COLO829 (cell line): ENCODE data around the gene HOXB4.

Experiments
- DNase-seq: peaks from one replicate; pipeline ENCODE4 v3.0.0; 2012; ENCODE audit warnings: low spot score

HOXB4 gene

GRCh38 chr17:48615047-48615962 is 37.2 kb upstream of the HOXB4 start, which contains the start of gene HOXB8:
Gene HOXB8 (minus strand): TSS chr17:48615292. CDS start chr17:48614704, 588 bp downstream.
- no peak for DNase-seq

- no peak for DNase-seq
These were observed 35.9 kb upstream of the HOXB4 start for GRCh38 chr17:48613862-48614694.

- DNase-seq: no peak
These were observed 34.9 kb upstream of the HOXB4 start for GRCh38 chr17:48612854-48613691.

- DNase-seq: no peak
These were observed 34.3 kb upstream of the HOXB4 start for GRCh38 chr17:48612456-48612853.

GRCh38 chr17:48611681-48612455 is 33.7 kb upstream of the HOXB4 start:
- no peak for DNase-seq

GRCh38 chr17:48611213-48611612 is 33.1 kb upstream of the HOXB4 start:
- DNase-seq: no peak

- peak; percentile 78 for DNase-seq
These were observed 32.4 kb upstream of the HOXB4 start, which contains the start of gene HOXB7 for GRCh38 chr17:48610282-48611211. Gene HOXB7 (minus strand): TSS chr17:48611017. CDS start chr17:48610918, 99 bp downstream.

- no peak for DNase-seq
These were observed 31.7 kb upstream of the HOXB4 start for GRCh38 chr17:48609759-48610281.

GRCh38 chr17:48609033-48609432 is 30.9 kb upstream of the HOXB4 start:
- DNase-seq: no peak

- no peak for DNase-seq
These were observed 30.3 kb upstream of the HOXB4 start for GRCh38 chr17:48608494-48608834.

GRCh38 chr17:48606892-48607614 is 28.9 kb upstream of the HOXB4 start:
- no peak for DNase-seq

GRCh38 chr17:48605991-48606891 is 28.1 kb upstream of the HOXB4 start:
- DNase-seq: no peak

GRCh38 chr17:48605409-48605919 is 27.3 kb upstream of the HOXB4 start:
- no peak for DNase-seq

GRCh38 chr17:48604770-48605329 is 26.7 kb upstream of the HOXB4 start, which contains the start of gene HOXB6:
Gene HOXB6 (minus strand): TSS chr17:48604986. CDS start chr17:48598150, 6,836 bp downstream.
- DNase-seq: no peak

- no peak for DNase-seq
These were observed 26.0 kb upstream of the HOXB4 start for GRCh38 chr17:48603959-48604769.
